NCI-H1105 treated with DMSO at 0.1 percent for 48 hours (cell line): ENCODE measurements around the gene ZNF57.
"Not testable (repeated sequence)": the region's sequence is repeated elsewhere in the genome, so short reads cannot be mapped to it uniquely, and the experiment has no call there.

ENCODE experiments used
- DNase-seq: peaks from one replicate; lab custom pipeline; 2025; lab: John Stamatoyannopoulos, UW

The ZNF57 gene

DNA sequence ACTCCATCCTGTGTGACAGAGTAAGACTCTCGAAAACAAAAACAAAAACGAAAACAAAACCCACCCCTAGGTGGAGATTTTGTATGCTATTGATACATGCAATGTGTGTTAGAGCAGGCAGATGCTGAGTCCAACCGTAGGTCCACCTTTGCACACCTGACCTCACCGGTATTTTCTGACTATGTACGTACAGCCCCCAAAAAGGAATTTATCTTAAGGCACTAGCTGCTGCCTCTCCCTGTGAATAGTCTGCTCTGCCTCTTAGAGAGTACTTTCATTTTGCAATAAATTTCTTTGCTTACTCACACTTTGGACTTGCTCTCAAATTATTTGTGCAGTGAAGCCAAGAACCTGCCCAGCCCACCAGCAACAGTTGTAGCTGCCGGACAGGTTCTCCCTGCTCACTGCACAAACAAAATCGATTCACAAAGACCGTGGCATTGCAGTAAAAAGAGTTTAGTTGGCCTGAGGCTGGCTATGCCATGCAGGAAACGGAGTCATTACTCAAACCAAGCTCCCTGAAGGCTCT, 52.3 kb downstream of the ZNF57 start:
- DNase-seq: no peak

DNA sequence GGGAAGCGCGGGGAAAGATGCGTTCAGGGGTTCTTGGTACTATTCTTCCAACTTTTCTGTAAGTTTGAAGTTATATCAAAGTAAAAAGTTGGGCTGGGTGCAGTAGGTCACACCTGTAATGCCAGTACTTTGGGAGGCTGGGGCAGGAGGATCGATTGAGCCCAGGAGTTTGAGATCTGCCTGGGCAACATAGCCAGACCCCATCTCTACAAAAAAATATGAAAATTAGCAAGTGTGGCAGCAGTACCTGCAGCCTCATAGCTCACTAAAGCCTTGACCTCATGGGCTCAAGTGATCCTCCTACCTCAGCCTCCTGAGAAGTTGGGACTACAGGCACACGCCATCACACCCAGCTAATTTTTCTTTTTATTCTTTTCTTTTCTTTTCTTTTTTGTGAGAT, 56.4 kb downstream of the ZNF57 start:
- DNase-seq: no peak

DNA sequence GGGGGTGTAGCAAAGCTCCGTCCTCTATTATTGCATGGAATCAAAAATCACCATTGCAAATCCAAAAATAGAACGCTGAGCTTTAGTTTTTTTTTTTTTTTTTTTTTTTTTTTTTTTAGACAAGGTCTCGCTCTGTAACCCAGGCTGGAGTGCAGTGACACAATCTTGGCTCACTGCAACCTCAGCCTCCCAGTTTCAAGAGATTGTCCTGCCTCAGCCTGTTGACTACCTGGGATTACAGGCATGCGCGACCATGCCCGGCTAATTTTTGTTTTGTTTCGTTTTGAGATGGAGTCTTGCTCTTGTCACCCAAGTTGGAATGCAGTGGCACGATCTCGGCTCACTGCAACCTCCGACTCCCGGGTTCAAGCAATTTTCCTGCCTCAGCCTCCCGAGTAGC, 59.4 kb downstream of the ZNF57 start:
- DNase-seq: no peak

DNA sequence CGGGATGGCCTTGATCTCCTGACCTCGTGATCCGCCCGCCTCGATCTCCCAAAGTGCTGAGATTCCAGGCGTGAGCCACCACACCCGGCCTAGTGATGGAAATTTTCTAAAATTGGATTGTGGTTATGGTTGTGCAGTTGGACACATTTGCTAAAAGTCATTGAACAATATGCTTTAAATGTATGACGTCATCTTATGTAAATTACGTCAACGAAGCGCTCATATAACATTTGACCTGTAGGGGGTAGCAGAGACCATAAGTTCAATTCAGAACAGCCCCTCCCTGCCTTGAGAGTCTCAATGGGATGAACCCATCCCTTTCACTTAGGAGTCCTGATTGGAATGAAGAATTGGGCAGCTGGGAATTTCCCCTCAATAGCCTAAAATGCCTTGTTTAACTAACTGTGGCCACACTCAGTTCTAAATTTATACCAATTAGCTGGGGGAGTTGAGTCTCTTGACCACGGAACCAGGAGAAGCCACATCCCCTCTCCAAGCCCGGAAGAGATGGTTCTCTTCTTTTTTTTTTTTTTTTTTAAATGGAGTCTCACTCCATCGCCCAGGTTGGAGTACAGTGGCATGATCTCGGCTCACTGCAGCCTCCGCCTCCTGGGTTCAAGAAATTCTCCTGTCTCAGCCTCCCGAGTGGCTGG, 61.4 kb downstream of the ZNF57 start:
- DNase-seq: peak; percentile 70

DNA sequence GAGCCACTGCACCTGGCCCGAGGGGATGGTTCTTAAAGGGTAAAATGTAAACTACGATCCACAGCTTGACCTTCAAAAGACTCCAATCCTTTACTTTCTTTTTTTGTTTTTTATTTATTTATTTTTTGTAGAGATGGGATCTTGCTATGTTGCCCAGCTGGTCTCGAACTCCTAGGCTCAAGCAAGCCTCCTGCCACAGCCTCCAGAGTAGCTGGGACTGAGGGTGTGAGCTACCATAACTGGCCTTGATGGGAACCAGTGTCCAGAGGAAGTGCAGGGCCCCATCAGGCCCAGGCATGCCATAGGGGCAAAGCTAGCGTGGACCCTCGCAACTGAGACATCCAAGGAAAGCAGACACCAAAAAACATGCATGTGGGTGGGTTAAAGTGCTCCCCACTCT, 62.4 kb downstream of the ZNF57 start:
- no peak for DNase-seq

DNA sequence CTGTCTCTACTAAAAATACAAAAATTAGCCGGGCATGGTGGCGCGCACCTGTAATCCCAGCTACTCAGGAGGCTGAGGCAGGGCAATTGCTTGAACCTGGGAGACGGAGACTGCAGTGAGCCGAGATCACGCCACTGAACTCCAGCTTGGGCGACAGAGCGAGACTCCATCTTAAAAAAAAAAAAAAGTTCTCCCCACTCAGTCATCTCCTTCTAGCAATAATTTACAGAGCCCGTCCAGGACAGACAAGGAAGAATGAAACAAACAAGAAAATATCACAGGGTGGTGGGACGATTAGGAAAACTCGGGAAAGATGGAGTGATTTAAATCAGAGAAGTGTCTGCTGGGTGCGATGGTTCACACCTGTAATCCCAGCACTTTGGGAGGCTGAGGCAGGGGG, 62.9 kb downstream of the ZNF57 start:
- not testable (repeated sequence) for DNase-seq

DNA sequence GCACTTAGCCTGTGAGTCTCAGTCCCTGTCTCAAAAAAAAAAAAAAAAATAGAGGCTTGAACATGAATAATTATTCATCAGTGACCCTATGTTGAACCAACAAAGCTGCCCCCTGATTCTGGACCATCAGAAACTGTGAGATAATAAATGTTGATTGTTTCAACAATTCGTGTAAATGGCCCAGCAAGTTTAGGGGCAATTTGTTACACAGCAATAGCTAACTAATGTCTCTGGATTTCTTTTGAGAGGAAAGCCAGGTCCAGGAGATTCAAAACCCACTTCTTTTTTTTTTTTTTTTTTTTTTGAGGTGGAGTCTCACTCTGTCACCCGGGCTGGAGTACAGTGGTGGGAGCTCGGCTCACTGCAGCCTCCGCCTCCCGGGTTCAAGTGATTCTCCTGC, 64.1 kb downstream of the ZNF57 start:
- no peak for DNase-seq

DNA sequence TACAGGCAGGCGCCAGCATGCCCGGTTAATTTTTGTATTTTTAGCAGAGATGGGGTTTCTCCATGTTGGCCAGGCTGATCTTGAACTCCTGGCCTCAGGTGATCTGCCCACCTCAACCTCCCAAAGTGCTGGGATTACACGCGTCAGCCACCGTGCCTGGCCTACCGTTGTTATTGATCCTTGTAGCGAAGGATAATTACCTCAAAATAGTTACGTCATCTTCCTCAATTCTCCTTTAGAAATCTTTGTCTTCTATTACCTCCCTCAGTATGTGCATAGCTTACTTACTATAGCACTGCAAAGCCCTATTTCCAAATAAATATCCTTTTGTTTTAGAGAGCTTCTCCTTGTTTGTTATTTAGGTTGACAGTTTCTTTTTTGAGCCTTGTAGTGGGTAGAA, 67.2 kb downstream of the ZNF57 start:
- DNase-seq: no peak
